ENCODE measurements around the gene CCDC102A.
"Not testable (repeated sequence)": the region's sequence is repeated elsewhere in the genome, so short reads cannot be mapped to it uniquely, and the experiment has no call there.

CCDC102A gene

DNA sequence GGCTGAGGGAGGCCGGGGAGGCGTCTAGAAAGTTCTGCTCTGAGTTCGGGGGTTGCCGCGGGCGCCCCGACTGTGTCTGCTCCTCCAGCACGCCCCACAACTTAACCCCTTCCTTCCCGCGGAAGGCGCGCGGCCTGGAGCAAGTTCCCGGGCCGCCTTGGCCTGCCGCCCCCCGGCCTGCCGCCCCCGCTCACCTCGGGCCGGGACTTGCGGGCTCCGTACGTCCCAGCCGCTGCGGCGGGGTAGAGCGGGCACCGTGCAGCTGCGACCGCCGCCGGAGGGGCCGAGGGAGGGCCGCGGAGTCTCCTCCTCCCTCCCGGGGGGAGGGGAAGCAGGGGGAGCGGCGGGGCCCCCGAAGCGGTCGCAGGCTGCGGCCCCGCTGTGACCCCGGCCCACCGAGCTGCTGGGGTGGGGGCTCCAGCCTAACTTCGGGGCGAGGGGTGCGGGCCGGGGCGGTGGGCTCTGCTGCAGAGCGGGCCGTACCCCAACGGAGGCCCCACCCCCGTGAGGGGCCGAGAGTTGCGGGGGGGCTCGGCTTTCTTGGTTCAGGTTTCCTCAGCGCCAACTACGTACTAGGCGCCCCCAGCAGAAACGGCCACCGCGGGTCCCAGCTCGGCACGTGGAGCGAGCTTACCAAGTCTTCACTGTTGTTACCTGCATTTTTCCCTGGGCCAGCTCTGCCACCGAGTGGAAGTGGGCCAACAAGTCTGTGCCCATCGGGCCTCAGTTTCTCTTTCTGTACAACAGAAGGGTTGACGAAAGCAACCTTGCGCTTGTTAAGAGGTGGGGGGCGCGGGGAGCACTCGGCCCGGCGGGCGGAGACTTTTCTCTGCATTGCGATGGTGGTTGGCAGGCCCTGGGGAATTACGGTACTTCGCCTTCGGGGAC lies at the start of gene CCDC102A:
Gene CCDC102A, minus strand, starts transcription at position 266 of the 888 bp plus-strand sequence. CDS start 7,394 bp downstream, outside the sequence.
- DNase-seq = peak; percentile 86

- DNase-seq = no peak
Measured at GRCh38 chr16:57585051-57585687, 48.8 kb upstream of the CCDC102A start.

- DNase-seq = no peak
Measured at GRCh38 chr16:57579361-57579665, 42.9 kb upstream of the CCDC102A start.

DNA sequence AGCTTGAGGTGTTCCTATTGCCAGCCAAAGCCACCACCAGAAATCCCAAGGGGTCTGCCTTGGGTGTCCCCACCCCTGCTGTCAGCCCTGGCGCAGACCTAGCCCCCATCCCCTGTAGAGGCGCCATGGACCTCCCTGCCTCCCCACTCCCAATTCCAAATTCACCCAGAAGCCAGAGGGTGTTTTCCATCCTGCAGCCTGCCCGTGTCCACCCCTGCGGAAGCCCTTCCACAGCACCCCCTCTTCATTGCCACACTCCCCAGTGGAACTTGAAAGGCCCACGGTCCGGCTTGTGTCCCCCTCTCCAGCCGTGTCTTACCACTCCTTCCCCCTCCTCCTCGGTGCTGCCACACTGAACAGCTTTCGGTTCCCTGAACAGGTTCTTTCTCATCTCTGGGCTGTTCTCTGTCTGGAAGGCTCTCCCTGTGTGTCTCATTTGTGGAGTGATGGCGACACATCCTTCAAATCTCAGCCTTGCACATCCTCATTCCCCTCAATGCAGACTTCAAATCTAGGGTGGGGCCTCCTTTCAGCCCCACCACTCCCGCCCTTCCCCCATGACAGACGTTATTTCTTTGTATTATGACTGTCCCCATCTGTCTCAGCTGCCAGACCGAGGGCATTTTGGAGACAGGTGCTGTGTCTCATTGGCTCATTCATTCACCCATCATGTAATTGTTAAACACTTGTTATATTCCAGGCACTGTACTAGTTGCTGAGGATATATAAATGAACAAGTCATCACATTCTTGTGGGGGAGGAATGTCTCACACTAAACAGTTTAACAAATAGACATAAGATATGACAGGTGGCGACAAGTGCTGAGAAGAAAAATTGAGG lies 42.4 kb upstream of the CCDC102A start:
- peak; percentile 35 for DNase-seq

- DNase-seq = peak; percentile 30
Measured at GRCh38 chr16:57577691-57578224, 41.4 kb upstream of the CCDC102A start.

DNA sequence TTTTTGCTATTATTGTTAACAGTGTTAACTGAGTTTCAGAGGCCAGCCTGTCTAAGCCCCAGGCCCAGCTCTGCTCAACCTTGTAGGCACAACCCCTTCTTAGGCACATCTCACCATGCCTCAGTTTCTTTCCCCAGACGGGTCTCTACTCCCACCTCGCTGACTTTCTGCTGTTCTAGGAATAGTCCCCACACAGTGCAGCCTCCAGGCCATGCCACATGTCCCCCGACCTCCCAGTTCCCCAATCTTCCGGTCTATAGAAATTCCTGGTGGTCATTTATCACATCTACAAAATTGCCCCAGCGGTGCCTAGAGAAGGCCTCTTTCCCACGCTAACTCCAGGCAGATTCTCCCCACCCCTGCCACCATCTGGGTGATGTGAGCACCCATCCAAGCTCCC lies 40.8 kb upstream of the CCDC102A start:
- no peak for DNase-seq

DNA sequence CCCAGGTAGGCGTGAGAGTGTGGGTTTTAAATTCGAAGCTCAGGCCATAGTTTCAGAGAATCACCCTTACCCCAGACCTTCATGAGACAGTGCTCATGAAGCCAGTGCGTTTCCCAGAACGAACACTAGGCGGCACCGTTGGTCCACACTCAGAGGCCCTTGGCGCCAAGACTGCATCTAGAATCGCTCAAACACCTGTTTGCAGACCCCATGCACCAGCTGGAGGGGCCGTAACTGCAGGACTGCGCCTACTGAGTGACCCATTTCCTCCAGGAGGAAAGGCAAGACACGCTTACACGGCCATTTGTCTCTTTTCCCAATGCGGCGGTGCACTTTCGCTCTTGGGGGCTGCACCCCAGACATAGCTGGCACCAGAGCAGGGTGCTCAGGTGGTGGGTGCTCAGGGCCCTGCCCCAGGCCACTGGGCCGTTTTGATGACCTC lies 40.1 kb upstream of the CCDC102A start:
- peak; percentile 95 for DNase-seq

- DNase-seq = no peak
Measured at GRCh38 chr16:57575468-57576277, 39.3 kb upstream of the CCDC102A start.

DNA sequence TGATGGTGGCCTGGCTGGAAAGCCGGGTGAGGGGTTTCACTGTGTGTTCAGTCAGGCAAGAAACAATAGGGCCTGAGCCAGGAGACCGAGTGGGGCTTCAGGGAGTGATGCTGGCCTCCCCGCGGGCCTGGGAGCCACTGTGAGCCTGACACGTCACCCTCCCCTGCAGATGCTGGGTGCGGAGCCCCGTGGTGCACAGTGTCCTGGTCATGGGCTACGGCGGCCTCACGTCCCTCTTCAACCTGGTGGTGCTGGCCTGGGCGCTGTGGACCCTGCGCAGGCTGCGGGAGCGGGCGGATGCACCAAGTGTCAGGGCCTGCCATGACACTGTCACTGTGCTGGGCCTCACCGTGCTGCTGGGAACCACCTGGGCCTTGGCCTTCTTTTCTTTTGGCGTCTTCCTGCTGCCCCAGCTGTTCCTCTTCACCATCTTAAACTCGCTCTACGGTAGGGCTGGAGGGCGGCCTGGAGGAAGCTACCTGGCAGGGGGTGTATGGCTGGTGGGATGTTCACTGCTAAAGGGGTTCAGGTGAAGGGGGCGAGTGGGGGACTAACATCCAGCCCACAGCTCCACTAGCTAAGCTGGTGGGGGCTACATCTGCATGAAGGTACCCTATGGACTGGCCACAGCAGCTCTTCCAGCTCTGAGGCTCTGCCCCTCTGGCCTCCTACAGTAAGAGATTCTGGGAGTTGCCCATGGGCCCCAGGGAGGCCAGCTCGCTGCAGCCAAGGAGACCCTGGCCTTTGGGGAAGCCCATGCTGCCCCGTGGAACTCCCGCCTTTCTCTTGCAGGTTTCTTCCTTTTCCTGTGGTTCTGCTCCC lies 38.5 kb upstream of the CCDC102A start:
- DNase-seq = no peak

DNA sequence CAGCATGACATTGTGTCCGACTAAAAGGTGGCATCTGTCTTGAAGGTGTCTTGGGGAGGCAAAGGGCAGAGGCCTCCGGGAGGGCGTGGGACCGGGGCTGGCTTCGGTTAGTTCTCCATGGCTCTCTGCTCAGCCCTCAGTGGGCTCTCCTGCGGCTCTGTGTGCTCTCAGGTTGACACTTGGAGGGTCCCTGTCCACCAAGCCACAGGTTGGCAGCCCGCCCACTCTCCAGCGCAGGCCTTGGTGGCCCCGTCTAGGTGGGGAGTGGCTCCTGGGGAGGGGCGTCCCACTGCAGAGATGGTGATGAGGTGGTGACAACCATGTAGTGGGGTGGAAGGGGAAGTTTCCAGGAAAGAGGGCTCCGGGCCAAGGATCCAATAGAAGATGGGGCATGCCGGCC lies 37.7 kb upstream of the CCDC102A start:
- DNase-seq = no peak

DNA sequence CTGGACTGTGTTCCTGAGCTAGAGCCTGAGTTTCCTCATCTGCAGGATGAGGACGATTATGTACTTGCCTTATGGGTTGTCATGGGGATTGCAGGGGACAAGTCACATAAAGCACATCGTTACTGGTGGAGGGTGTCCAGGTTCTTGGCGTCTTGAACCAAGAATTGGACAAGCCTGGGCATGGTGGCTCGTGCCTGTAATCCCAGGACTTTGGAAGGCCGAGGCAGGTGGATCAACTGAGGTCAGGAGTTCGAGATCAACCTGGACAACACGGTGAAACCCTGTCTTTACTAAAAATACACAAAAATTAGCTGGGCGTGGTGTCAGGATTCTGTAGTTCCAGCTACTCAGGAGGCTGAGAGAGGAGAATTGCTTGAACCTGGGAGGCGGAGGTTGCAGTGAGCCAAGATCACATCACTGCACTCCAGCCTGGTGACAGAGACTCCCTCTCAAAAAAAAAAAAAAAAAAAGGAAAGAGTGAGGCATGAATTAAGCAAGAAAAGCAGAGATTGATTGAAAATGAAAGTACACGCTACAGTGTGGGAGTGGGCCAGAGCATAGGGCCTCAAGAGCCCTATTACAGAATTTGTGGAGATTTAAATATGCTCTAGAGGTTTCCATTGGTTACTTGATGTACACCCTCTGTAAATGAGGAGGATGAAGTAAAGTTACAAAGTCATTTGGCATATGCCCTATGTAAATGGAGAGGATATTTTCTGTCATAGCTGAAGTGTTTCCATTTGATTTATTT lies 36.8 kb upstream of the CCDC102A start:
- DNase-seq = no peak

GRCh38 chr16:57571098-57571497 lies 34.7 kb upstream of the CCDC102A start:
- DNase-seq = no peak

GRCh38 chr16:57570301-57571070 lies 34.1 kb upstream of the CCDC102A start:
- DNase-seq = no peak

- DNase-seq = no peak
Measured at GRCh38 chr16:57569306-57569946, 33.1 kb upstream of the CCDC102A start.

GRCh38 chr16:57568772-57569171 lies 32.4 kb upstream of the CCDC102A start:
- DNase-seq = not testable (repeated sequence)

DNA sequence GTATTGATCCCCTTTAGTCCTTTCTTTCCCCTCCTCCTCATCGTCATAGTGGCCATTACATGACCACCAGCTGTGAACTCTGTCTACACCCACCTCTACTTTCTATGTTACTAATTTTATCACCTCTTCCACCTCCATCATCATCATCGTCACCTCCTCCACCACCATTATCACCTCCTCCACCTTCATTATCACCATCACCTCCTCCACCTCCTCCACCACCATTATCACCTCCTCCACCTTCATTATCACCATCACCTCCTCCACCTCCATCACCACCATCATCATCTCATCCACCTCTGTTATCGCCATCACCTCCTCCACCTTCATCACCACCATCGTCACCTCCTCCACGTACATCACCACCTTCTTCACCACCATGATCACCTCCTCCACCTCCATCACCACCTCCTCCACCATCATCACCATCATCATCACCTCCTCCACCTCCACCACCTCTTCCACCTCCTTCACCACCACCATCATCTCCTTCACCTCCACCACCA lies 31.9 kb upstream of the CCDC102A start:
- DNase-seq = no peak

- no peak for DNase-seq
Measured at GRCh38 chr16:57567691-57568090, 31.3 kb upstream of the CCDC102A start.

DNA sequence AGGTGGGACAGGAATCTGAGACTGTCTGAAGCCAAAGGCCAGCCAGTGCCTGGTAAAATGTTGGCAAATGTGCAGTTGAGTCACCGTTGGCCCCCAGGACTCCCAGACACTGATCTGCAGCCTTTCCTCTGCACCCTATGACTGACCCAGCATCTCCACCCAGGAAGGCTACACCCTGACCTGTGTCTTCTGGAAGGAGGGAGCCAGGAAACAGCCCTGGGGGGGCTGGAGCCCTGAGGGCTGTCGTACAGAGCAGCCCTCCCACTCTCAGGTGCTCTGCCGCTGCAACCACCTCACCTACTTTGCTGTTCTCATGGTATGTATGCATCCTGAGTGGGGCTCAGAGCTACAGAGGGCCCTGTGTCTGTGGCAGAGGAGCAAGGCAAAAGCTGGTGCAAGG lies 30.1 kb upstream of the CCDC102A start:
- no peak for DNase-seq

GRCh38 chr16:57565461-57565860 lies 29.1 kb upstream of the CCDC102A start:
- no peak for DNase-seq

Data from eye (tissue), 1 donor.